GM18520 (cell line): ENCODE results near the gene TMEM123.

Source experiments
- ATAC-seq: cut with Tn5 transposase; IDR thresholded peaks from one replicate; pipeline ENCODE4 v1.9.1; 2021; ENCODE audit not compliant: unreplicated experiment

The TMEM123 gene

DNA sequence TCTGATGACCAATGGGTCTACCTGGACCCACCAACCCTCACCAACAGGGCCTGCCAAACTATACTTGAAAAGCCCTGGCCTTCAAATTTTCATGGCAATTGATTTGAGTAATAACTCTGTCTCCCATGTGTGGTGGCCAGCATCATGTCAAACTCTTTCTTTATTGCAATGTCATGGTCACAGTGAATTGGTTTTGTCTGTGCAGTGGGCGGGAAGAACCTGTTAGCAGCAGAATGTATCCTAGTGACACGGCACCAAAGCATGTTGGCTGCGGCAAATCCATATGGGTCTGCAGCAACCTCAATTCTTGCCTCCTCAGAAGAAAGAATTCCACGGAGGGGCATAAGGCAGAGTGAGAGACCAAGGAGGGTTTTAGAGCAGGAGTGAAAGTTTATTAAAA, 19.6 kb upstream of the TMEM123 start:
- no peak for ATAC-seq

DNA sequence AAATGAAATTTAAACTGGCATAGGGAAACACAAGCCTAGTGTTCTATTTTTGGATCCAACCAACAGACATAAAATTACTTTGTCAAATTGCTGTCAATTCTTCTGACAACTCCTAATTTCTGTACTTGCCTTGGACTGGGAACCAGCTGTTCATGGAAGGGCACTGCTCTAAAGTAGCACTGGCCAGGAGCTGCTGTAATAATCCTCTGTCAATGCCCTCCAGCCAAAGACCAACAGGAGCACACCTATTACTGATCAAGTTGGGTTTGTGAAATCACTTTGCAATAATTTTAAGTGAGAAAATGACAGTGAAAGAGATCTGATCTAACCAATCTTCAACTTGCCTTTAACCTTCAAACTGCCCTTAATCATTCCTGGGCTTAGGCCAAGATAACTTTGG, 18.9 kb upstream of the TMEM123 start:
- no peak for ATAC-seq

DNA sequence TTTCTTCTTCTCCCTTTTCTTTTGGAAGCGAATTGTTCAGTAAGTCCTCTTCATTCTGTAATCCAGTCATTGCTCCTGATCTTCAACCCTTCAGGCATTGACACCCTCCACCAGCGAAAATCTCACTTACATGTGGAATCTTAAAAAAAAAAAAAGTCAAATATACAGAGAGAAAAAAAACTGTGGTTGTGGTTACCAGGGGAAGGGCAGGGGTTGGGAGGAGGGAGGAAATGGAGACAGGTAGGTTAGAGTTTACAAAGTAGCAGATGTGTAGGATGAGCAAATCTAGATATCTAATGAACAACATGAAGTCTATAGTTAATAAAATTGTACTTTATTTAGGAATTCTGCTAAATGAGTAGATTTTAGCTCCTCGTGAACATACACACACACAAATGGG, 17.7 kb upstream of the TMEM123 start:
- ATAC-seq = no peak

DNA sequence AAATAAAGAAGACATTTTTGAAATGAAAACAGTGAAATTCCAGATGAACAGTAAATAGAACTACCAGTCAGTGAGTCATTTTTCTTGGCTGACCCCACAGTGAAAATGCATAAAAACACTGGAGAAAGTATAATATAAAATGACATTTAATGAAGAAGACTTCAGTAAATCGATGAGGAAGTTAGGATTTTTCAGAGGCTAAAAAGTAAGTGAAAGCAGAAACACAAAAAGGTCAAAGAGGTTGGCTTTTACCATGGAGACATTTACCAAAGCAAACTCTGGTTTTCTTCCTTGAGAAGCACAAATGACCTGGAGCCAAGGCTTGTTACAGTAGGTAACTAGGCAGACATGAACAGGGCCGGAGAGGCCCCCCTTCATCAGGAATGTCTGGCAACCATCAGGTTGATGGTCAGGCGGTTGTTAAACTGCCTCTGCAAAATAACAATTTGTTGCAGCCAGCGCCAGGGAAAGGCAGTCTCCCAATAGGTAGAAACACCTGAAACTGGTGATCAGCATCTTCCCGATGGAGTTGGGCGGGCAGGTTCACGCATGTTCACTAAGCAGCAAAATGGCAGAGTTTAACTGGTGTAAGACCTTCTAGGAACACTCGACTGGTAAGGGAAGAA, 16.7 kb upstream of the TMEM123 start:
- ATAC-seq = no peak

DNA sequence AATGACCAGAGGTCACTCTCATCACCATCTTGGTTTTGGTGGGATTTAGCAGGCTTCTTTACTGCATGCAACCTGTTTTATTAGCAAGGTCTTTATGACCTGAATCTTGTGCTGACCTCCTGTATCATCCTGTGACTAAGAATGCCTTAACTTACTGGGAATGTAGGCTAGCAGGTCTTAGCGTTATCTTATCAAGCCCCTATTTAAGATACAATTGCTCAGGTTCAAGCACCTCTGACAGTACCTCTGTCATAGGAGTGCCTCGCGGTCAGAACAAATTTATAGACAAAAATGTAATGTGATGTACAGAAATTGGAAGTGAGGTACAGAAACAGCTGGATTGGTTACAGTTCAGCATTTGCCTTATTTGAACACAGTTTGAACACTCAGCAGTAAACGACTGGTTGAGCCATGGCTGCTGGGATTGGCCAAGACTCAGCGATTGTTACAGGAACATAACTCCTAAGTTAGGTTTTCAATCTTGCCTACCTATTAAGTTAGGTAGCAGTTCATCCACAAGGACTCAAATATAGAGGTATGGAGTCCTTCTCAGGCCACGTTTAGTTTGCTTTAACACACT, 16.1 kb upstream of the TMEM123 start:
- ATAC-seq = no peak

DNA sequence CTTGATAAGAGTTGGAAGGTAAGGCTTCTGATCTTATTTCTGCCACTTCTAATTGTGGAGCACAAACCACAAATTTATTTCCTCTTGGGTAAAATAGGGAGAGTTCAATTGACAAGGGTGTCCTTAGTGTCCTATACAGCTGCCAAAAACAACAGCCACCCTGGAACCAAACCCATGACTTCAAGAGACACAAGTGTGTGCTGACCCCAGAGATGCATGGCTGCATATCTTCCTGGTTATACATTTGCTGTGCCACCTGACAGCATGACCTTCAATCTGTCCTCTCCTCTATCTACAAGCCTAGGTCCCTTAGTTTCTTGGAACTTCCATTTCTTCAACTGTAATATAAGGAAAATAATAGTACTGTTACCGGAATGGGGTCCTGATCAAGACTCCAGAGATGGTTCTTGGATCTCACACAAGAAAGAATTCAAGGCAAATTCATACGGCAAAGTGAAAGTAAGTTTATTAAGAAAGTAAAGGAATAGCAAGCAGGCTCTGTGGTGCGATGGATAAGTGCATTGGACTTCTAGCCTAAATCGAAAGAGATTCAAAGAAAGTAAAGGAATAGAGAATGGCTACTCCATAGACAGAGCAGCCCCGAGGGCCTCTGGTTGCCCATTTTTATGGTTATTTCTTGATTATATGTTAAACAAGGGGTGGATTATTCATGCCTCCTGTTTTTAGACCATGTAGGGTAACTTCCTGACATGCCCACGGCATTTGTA, 15.5 kb upstream of the TMEM123 start:
- no peak for ATAC-seq

DNA sequence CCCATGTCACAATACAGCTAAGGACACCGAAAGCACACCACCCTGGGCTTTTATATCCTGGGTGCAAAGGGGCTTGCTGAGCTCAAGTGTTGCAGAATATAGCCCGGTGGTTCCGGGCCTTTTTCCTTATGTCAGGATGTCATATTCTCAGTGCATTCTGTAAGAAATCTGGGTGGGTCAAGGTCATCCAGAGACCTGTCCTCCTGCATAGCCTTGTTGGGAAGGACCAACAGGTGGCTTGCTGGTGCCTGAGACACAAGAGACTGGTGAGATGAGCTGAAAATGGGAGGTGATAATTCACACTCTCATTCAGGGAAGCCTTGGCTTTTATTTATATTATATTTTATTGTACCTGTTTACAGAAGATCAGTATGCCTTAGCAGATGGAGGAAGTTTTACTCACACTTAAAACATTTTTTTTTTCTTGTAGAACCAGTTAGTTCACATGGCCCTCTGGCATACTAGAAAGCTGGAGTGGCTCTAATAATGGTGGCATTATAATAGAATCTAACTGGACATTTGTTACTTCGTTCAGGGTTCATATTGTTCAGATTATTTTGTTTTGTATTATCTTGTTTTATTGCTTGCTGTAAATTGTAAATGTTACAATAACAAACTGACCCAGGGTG, 14.6 kb upstream of the TMEM123 start:
- ATAC-seq = no peak

DNA sequence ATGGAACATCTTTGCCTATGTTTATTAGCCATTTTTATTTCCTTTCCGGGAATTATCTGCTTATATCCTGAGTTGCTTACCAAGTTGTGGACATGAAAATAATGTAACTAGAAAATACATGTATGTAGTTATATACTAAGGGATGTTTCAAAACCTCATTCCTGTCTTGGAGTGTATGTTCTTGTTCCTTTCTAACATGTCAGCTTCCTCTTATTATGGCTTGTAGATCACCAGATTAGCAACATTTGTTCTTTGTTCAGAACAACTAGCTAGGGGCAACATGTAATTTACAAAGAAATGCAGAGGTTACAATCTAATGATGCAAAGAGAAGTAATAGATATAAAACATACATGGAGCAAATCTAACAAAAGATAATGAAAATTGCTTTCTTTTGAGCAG, 13.1 kb upstream of the TMEM123 start:
- no peak for ATAC-seq

DNA sequence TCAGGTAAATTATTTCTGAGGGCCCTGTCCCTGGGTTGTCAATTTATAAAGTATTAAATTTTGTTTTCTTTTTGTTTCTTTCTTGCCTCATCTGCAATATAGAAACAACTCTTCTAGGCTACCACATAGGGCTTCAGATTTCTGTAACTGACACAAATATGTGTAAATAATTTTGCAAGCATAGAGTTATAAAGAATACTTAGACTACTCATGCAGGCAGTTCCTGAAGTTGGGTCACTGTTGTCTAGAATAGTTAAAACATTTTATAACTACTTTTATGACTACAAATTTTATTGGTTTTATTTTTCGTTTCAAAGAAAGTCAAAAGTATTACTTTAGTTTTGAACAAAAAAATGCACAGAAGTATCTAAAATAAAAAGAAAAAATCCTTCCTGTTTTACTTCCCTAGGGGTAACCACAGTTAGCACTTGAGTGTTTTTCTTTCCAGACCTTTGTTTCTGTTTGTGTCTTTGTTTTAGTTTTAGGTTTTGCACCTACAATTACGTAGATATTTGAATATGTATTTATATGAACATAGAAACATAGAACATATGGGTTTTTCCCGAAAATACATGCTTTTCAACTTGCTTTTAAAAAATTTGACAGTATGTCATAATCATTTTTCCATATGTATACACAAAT, 12.4 kb upstream of the TMEM123 start:
- ATAC-seq = no peak

DNA sequence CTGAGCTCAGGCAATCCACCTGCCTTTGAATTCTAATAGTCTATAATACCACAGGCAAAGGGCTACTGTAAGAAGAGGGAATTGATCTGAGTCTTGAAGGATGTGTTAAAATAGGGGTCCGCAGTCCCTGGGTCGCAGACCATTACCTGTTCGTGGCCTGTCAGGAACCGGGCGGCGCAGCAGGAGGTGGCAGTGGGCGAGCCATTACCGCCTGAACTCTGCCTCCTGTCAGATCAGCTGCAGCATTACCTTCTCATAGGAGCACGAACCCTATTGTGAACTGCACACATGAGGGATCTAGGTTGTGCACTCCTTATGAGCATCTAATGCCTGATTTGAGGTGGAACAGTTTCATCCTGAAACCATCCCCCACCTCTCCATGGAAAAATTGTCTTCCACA, 11.5 kb upstream of the TMEM123 start:
- no peak for ATAC-seq

DNA sequence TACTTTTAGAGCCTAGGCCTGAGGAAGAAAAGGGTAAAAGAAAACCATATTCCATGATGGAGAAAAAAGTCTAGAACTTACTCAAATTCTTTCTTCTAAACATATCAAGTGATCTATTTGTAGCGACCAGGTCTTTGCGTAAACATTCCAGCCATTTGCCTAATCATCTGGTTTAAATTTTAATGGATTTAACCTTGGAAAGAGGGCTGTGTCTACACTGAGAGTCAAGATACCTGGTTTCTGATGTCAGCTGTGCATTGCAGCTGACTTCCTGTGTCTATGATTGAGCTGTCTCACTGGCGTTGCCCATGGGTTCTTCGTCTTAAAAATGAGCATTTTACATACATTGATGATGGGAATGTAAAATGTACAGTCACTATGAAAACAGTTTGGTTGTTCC, 10.0 kb upstream of the TMEM123 start:
- no peak for ATAC-seq

DNA sequence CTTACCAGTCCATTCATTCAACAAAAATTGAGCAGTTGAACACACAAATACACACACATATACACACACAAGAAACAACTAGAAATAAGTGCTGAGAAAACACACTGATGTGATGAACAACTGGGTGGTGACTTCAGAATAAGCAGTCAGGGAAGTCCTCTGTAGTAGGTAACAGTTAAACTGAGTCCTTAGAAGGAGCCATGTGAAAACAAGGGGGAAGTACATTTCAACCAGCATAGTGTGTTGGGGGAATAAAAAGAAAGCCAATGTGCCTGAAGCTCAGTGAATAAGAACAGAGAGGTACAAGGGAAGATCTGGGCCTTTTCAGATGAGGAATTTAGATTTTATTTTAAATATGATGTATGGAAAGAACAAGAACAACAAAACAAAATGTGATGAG, 6.8 kb upstream of the TMEM123 start:
- ATAC-seq = no peak

DNA sequence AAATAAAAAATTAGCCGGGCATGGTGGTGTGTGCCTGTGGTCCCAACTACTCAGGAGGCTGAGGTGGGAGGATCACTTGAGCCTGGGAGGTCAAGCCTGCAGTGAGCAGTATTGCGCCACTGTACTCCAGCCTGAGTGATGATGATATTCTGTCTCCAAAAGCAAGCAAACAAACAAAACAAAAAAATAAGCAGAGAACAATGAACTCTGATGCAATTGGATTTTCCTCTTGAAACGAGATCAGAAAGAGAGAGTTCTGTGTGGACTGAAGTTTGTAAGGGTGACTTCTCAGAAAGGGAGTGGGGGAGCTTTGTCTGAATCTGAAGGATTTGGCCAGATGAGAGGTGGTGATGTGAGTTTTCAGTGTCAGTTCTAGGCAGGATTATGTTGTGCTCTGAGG, 6.0 kb upstream of the TMEM123 start:
- ATAC-seq = no peak

DNA sequence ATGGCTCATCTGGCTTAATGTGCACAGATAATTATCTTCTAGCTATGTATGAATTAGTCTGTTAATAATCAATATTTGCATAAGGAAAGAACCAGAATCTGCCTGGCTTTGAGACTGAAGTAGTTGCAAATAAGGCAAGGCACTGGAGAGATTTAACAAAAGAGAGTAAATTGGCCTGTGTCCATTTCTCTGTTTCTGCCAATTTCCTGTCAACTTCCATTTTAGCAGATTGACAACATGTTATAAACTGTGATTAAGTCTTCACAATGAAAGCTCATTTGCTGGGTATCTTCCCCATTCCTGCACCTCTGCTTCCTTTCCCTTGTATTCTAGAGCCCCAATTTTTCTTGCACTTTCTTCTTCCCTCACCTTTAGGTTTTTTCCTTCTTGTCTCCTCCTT, 5.3 kb upstream of the TMEM123 start:
- ATAC-seq = no peak

DNA sequence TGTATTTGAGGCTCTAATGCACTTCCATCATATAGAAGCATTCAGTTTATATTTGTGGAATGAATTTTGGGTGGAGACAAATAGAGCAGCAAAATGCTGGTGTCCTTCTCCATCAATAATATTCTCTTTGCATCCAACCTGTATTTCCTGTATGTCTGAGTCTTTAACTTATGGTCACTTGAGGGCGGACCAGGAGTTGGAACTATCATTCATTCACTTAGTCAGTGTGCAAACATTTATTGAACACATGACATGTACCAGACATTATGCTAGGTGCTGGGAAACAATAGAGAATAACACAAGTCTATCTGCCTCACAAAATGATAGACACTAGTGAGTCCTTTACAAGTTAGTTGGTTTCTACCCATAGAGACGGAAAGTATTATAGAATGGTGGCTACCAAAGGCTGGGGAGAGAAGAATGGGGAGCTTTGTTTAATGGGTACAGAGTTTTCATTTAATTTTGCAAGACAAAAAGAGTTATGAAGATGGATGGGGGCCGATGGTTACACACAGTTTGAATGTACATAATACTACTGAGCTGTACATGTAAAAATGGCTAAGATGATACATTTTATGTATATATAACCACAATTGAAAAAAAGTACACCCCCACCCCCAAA, 4.6 kb upstream of the TMEM123 start:
- ATAC-seq = no peak

DNA sequence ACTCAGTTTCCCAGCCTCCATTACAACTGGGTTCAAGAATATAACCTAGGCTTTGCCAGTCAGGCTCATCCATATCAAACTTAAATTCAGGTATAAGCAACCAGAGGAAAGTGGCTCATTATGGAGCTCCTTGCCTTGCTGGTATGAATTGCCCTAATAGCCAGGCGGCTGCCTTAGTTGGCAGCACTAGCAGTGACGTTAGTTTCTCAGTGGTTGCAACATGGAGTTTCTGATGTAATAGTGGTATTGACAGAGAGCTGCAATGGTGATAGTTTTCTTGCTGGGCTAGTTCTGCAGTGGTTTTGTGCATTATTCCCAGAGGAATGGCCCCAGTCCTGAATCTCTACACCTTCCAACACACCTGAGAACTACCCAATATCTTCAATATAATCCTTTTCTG, 3.8 kb upstream of the TMEM123 start:
- ATAC-seq = no peak

DNA sequence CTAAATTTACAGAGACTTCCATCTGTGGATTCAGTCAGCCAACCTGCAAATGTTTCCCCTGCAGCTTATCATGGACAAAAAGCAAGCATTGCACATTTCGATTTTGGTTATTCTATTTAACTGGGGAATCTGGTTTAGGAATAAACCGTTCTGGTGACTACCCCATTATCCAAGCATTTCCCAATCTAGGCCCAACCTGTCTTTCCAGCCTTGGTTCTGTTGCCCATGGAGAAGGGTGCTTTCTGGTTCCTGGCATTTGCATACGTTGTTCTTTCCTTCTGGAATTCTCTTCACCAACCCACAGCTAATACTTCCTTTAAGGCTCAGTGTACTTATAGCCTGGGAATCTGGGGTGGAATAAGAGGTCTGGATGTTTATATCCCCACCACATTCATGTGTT, 1.4 kb upstream of the TMEM123 start:
- ATAC-seq = no peak

DNA sequence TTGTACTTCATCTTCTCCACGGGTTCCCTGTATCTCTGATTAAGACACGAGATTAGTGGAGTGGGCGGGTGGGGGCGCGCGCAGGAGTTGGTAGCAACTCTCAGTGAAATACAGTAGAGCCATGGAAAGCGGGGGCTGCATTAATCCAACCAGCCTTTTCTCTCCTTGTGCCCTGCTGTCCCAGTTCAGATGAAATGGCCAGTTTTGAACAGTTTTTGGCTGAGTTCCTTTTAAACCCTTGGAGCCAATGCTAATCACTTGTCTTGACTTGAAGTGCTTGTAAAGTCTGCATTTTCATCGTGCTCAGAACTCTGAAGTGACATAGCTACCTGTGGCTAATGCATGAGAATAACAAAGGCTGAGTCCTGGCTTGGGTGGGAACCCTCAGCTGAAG, 734 bp upstream of the TMEM123 start:
- no peak for ATAC-seq

DNA sequence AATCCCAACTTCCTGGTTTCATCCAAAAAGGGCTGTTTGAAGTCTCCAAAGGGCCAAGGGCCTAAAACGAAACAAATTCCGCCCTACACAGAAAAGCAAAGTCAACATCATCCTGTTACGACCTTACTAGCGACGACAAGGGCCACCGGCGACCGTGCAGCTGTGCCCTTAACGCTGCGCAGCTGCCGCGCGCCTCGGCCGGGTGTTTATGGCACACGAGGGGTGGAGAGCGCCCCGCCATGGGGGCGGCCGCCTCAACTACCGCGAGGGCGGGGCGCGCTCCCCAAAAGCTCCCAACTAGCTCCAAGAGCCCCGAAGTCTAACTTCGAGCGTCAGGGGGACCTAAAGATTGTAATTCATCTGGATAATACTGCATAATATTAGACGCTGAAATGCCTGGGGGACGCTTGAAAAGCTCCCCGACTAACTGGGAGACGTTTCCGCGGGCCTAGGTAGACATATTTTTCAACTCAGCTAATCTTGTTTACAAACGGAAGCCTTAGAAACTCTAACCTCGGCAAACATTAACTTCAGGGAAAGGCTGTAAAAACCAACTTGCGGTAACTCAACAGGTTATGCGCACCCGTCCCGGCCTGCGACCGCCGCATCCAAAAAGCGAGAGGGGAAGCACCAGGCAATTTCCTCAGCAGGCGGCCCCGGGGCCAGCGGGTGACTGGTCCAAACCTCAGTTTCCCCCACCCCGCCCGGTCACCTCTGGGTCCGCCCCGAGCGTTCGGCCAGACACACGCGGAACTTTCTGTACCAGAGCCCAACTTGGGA, 694 bp downstream of the TMEM123 start:
- peak; percentile 56 for ATAC-seq

DNA sequence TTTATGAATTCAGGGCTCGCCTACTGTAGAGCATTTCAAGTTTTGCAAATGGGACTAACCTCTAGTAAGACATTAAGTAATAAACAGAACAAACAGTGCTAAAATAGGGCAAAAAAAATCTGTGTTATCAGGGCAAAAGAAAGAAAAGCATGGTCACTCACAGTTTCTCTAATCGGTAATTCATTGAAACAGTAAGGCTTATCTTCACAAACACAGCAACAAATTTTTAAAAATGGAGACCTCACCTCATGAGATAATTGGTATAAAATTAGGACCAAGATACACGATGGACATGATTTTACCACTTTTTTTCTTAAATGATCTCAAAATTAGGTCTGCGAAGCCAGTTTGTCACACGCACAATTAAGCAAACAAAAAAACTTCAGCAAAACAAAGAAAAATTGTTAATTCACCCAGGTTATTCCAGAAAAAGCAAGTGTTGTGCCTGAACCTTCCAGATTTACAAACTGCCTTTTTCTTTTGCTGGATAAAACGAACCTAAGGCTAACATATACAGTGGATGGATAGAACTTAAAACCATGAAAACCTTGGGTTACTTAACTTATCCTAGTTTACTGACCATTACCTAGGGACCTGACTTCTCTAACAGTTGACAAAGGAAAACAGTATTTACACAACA, 1.4 kb downstream of the TMEM123 start:
- ATAC-seq = no peak
